Breast epithelium (tissue), 3 donors: Measurements from ENCODE around the gene POLG.

Source experiments
- CTCF ChIP-seq, 3 donors: fragments of 450-650 bp; IDR thresholded peaks; one replicate each; pipeline ENCODE4 v1.5.1; 2016 to 2017; ENCODE audit warnings: antibody characterized with exemption in 3 of 3, mild to moderate bottlenecking in 3 of 3, moderate library complexity in 3 of 3
- POLR2A ChIP-seq: fragments of 450-650 bp; IDR thresholded peaks from one replicate; pipeline ENCODE4 v1.6.1; 2016; ENCODE audit warnings: antibody characterized with exemption, mild to moderate bottlenecking, moderate library complexity

GRCh38 chr15:89368566-89369223, 34.1 kb upstream of the POLG start:
- no peak for TF ChIP-seq CTCF (IDR thresholded peaks at IDR 0.05)
- no peak for TF ChIP-seq POLR2A
